ENCODE data around the gene RUNX1. TPM values are rescaled to one million over a fixed set of nuclear protein-coding genes. Genes with fewer than 3 reads are reported as not detected.

RUNX1 gene
- total RNA-seq = 4.4 and 5.4 TPM in 2 replicates

DNA sequence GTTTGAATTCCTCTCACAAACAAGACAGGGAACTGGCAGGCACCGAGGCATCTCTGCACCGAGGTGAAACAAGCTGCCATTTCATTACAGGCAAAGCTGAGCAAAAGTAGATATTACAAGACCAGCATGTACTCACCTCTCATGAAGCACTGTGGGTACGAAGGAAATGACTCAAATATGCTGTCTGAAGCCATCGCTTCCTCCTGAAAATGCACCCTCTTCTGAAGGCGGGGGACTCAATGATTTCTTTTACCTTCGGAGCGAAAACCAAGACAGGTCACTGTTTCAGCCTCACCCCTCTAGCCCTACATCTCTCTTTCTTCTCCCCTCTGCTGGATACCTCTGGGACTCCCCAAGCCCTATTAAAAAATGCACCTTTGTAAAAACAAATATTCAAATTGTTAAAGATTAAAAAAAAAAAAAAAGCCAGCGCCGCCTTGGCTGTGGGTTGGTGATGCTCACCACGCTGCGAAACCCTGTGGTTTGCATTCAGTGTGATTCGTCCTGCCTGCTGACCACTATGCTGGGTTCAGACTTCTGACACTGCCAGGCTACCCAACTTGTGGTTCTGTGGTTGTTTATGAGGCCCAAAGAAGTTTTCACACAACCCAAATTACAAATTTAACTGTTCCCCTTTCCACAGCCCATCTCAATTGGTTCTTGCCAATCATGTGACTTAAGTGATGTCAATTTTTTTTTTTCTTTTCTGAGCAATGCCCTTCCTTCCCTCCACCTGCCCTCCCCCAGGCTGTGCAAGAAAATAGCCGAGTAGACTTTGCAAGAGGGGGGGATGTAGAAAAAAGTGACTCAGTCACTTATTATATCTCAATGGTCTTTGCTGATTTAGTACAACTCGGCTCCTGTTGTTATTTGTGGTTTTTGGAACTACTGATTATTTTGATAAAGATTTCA lies at the start of gene RUNX1:
Gene RUNX1 (minus strand): TSS at position 597 of the 912 bp plus-strand sequence.
- no peak for DNase-seq (ENCODE audit: low read depth, low spot score)

DNA sequence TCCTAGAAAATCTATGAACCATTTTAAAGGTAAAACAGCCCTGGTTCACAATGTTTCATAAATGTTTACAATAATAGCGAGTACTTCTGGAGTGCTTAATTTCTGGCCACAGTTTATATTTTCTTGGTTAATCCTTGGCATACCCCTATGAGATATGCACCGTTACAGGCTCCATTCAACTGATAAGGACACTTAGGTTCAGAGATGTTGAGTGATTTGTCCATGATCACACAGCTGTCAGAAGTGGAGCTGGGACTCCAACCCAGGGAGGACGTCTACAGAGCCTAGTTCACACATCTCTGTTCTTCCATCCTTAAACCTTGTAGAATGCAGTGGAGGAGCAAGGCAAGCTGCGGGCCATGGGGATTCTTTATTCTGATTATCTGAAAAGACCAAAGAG lies 48.4 kb upstream of the RUNX1 start:
- DNase-seq (ENCODE audit: low read depth, low spot score) = no peak

DNA sequence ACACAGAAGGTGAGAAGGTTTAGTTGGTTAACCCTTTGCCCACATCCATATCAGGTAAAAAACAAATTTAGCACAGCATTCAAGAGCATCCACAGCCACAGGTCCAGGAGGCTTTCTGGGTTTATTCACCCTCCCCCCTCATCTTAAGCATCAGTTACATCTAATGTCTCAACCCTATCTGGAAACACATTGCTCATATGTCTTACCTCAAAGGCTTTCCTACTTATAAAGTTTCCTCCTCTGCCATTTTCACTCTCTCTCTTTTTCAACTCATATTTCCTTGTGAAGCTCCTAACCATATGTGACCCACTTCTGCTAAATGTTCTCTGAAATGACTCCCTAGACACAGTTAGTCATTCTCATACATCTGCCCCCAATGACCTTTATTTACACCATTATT lies 47.9 kb upstream of the RUNX1 start:
- DNase-seq (ENCODE audit: low read depth, low spot score) = no peak

DNA sequence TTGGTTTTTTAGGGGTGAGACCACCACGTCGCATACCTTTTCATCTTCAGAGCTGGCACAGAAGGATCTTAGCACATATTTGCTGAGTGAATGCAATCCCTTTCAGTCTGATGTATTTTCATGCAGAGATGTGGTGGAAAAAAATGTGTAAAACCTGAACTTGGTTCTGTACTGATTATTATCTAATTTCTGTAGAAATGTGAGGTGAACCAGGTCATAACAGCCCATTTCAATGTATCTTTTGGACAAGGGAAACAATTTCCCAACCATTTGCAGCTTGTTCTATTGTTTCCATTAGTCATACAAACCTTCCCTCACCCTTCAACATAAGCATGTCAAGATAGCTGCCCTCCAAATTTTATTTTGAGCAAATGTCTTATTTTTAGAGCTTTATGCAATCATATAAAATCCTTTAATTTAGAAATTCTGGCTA lies 46.8 kb upstream of the RUNX1 start:
- DNase-seq (ENCODE audit: low read depth, low spot score) = no peak

DNA sequence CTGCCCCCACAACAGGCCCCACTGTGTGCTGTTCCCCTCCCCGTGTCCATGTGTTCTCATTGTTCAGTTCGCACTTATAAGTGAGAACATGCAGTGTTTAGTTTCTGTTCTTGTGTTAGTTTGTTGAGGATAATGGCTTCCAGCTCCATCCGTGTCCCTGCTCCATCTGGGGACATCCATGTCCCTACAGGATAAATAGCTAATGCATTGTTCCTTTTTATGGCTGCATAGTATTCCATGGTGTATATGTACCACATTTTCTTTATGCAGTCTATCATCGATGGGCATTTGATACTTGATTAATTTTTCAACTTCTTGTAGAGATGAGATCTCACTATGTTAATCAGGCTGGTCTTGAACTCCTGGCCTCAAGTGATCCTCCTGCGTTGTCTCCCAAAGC lies 44.4 kb upstream of the RUNX1 start:
- no peak for DNase-seq (ENCODE audit: low read depth, low spot score)

DNA sequence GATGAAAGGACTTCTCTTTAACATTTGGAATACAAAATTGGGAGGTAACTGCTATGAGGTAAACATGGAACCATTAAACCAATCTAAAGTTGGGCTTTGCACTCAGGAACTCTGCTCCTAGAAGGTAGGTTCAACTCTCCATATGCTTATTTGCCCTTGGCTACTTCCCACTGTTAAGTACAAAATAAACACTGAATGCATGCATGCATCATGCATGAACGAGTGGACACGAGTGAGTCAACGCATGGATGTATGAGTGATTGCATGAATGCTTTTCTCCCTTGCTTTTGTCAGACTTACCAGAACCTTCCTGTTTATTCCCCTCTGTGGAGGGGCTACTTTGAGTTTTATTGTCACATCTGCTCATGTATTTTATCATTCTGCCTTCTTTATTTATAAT lies 42.4 kb upstream of the RUNX1 start:
- no peak for DNase-seq (ENCODE audit: low read depth, low spot score)

DNA sequence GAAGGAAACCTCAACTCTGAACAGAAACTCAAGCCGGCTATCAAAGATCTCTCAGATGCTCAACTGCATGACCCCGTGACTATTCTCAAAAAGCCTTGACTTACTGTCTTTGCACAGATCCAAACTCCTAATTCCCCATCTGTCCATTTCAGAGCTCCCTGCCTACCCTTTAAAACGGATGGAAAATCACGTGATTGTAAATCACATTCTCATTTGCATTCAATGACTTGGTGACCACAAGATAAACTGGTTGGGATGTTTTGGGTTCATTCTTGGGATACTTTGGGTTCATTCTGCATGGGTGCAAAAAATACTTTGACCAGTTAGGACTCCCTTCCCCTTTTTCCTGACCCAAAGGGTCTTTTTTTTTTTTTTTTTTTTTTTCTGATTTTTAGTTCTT lies 41.3 kb upstream of the RUNX1 start:
- no peak for DNase-seq (ENCODE audit: low read depth, low spot score)

DNA sequence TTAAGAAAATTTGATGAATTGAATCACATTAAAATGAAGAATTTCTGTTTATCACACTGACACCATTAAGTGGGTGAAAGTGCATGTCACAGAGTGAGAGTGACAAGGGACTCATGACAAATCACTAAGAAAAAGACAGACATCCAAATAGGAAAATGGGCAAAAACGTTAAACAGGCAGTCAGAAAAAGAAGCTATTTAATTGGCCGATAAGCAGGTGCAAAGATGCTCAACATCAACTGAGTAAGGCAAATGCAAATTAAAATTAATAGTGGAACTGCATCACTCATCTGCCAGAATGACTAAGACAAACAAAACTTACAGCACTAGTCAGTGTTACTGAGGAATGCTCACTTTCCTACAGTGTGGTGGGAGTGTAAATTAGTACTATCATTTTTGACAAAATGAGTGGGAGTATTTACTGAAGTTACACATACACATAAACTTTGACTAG lies 39.2 kb upstream of the RUNX1 start:
- DNase-seq (ENCODE audit: low read depth, low spot score) = no peak

DNA sequence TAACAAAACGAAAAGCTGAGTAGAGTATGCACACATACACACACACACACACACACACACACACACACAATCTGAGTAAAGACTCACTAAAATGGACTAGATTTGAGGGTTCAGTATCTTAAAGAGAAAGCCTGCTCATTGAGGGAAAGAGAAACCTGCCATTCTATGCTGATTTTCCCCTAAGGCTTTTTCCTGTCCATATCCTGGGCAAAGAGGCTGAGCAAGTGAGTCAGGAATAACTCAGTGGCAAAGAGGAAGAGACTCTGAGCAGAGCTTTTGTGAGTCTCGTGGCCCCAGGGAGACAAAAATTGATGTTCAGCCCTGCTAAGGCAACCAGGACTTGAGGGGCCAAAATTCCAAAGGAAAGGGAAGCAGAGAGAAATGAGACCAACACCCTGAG lies 37.3 kb upstream of the RUNX1 start:
- DNase-seq (ENCODE audit: low read depth, low spot score) = peak; percentile 32

DNA sequence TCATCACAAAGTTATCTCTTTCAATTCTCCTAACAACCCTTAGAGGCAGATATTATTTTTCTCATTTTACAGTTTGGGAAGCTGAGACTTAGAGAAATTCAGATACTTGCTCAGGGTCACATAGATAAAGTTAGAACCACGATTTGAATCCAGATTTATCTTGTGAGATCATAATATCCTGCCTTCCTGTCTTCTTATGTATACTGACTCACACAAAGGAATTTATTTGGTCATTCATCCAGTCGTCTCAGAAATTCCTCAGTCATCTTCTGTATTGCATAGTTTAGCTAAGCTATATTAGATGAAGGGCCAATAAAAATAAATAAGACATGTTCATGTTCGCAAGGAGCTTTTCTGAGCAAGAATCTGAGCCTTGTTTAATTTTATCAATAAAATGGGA lies 35.8 kb upstream of the RUNX1 start:
- DNase-seq (ENCODE audit: low read depth, low spot score) = peak; percentile 67

DNA sequence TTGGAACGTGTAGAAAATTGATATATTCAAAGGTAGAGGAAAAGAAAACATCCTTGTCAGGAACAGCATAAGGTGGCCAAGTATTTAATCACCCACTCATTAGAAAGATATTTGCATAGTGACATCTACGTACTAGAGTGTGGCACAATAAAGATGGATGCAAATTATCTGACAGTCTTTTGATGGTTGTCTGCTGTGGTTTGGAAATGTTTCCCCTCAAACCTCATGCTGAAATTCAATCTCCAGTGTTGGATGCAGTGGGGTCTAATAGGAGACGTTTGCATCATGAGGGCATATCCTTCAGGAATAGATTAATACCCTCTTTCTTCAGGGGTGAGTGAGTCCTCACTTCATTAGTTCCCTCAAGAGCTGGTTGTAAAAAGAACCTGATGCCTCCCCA lies 34.1 kb upstream of the RUNX1 start:
- DNase-seq (ENCODE audit: low read depth, low spot score) = no peak

DNA sequence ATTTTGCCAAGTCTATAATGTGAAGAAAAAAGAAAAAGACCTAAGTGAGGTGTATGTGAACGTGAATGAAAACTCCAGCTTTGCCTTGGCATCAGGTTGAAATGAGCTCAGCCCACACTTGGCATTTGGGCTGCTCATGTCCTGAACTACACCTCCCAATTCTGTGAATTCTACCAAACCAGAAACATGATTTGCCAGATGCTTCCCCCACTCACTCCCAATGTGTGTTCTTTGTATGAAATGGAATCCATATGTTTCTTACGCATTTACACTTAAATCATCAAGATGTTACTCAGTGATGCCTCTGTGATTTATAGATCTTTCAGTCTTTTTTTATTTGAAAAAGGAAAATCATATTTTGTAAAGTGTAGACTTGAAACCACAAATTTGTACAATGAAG lies 32.8 kb upstream of the RUNX1 start:
- no peak for DNase-seq (ENCODE audit: low read depth, low spot score)

DNA sequence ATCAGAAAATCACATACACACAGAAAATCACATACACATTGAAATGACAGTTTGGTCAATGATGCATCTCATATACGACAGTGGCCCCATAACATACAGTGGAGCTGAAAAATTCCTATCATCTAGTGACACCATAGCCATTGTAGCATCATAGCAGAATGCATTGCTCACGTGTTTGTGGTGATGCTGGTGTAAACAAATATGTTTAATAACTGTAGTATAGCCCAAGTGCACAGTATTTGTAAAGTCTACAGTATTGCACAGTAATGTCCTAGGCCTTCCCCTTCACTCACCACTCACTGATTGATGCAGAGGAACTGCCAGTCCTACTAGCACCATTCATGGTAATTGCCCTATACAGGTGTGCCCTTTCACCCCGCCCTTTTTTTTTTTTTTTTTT lies 30.1 kb upstream of the RUNX1 start:
- no peak for DNase-seq (ENCODE audit: low read depth, low spot score)

DNA sequence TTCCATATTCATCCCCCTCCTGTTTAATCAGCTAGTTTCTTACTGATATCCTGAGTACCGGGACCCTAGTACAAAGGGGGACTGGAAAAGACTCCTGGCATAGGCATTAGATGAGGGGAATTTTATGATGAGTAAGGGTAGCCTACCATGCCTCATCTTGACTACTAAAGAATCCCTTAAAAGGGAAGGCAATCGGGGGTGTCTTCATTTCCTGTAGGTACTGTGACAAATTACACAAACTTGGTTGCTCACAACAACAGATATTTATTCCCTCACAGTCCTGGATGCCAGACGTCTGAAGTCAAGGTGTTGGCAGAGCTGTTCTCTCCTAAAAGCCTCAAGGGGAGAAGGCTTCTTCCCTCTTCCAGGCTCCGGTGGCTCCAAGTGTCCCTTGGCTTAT lies 28.9 kb upstream of the RUNX1 start:
- DNase-seq (ENCODE audit: low read depth, low spot score) = no peak

DNA sequence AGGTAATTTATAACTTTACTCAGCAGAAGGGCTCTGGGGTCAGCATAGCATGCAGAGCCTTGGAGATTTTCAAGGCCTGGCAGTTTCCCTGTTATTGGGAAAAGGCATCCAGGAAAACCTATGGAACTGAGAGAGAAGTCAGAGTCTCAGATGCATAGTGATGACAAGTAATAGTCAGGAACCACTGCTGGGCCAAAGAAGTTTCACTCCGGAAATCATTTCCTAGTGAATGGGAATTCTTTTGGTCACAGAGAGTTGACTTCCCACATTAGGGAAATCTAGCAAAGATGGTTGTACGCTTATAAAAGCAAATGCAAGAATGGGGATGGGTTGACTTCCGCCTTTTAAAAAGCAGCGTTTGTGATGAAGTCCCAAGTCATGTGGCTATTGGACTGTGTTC lies 28.4 kb upstream of the RUNX1 start:
- DNase-seq (ENCODE audit: low read depth, low spot score) = no peak

DNA sequence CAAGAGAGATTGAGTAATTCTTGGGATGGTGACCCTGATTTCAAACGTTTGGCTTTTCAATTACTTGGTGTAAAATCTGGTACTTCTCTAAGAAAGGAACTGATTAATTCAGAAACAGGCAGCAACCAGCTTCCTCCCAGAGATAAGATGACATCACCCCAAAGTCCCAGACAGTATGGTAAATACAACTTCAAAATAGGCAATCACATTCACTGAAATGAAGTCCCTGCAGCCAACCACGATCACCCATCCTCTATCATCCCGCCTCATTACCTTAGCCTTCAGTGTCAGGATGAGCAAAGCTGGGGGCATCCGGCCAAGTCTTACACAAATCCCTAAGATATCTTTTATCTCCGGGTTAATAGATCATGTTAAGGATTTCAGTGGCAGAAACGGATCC lies 26.4 kb upstream of the RUNX1 start:
- DNase-seq (ENCODE audit: low read depth, low spot score) = peak; percentile 20

DNA sequence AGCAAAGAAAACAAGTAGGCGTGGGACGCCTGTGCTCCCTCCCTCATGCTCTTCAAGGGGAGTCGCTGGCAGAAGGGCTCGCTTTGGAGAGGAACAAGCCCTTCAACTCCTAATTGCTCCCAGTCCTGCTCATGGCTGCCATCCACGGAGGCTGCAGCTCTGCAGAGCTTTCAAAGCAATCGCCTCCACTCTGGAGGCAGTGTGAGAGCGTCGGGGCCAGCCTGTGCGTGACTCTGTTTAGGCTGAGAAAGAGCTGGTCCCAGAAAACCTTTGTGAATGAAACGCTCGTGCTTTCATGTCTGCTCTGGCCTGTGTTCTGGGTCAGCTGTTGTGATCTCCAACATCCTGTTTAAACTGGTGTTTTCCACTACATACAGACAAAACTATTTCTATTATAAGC lies 23.9 kb upstream of the RUNX1 start:
- DNase-seq (ENCODE audit: low read depth, low spot score) = no peak

DNA sequence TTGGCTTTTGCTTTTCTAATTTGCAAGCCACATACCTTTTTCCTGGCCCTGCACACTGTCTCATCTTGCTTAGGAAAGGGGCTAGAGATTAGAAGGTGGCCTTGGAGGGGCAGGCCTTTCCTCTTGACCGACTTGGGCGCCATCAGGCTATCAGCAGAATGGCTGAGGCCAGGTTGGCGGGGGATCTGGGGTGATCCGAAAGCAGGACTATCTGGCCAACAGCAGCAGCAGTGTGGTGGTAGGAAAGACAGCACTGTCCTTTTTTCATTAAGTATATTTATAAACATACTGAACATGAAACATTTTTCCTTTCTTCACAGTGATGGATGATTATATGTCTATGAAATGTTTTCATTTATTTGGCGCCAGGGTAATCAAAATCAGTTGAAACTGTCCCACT lies 23.5 kb upstream of the RUNX1 start:
- DNase-seq (ENCODE audit: low read depth, low spot score) = no peak

DNA sequence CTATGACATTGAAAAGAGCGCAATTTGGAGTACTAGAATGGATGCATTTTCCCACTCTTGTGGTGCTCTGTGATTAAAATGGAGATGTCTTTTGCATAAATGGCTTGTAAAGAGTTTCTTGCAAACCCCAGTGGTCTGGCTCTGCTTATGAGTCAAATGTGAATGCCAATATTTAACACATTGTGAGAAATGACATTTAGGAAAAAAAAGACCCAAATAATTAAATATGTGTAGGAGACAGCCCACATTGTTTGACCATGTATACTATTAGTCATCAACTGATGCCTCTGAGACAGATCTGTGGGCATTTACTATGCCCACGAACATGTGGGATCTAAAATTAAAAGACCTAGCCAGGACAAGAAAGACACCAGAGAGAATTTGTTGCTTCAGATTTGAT lies 22.2 kb upstream of the RUNX1 start:
- no peak for DNase-seq (ENCODE audit: low read depth, low spot score)

DNA sequence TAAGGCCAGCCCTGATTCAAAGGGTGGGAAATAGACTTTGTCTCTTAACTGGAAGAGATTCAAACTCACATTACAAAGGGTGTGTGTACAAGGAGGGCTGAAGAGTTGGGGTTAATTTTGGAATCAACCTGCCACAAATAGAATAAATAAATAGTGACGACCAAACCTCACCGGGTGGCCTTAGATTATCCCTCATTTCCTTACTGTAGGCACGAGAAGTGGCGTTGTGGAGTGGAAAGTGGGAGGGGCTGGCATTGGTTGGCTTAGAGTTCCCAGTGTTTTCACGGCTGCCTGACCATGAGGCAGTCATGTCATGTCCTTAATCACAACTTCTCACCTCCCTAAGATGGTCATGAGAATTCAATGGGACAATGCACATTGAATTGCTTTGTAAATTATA lies 21.3 kb upstream of the RUNX1 start:
- DNase-seq (ENCODE audit: low read depth, low spot score) = no peak

DNA sequence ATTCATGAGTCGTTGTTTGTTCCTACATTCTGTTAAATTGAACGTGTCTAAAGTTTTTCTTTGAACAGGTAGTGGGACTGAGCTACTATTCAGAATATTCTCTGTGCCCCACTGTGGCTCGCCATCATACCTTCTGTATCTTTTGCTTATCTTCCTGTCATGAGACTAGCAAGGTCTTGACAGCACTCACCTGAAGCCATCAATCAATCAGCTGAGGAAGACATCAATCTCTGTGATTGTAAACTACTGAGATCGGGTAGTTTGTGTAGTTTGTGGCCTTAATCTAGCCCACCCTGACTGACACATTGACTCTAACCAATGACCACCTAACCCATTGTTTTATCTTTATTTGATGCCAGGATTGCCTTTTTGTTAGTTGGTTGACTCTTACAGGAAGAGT lies 17.7 kb upstream of the RUNX1 start:
- DNase-seq (ENCODE audit: low read depth, low spot score) = no peak

DNA sequence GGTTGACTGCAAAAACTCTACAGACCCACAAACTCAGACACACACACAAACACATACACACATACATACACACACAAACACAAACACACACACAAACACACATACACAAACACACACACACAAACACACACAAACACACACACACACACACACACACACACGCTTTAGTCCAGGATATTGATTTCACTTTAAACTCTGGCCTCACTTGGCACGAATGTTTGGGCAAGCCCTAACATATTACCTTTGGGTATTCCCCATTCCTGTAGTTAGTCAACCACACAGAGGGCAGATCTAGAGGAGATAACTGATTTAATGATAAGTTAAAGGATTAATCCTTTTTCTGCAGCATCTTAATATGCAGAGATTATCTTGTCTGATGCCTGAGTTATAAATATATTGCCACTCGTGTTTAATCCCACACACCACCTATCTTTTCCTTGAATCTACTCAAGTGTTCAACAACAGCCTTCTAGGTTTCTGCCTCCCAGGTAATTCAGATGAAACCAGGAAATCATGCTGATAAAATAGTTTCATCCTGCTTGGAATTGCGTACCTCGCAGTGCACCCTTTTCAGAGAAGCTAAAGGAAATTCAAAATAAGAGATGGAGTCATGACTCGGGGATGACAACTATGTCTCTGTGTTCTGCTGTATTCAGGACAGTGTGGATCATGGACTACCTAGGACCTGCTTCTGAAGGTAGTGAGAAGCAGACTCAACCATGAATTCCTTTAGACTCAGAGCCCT lies 14.5 kb upstream of the RUNX1 start:
- DNase-seq (ENCODE audit: low read depth, low spot score) = no peak

DNA sequence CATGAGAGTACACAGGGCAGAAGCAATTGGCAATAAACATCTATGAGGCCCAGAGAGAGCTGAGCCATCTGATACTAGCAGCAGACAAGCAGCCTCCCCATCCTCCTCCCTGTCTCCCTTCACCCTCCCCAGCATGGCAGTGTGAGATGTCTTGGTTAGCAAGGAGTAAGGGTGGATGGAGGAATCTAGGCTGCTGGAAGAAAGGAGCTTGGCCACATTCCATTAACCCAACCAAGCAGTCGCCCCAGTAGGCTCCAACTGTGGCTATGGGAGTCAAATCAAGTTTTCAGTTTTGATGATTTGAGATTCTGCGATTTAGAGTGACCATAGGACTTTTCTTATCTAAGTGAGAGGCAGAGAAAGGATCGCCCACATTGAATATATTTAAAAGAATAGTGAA lies 12.9 kb upstream of the RUNX1 start:
- DNase-seq (ENCODE audit: low read depth, low spot score) = no peak
